ENCODE results near the gene HPCAL1. TPM values are rescaled to one million over a fixed set of nuclear protein-coding genes. Genes with fewer than 3 reads are reported as not detected.

Gene HPCAL1
- total RNA-seq, 1 experiment from 2014 or later = 312 TPM

GRCh38 chr2:10400002-10400401, 97.3 kb downstream of the HPCAL1 start:
- ChIA-PET CTCF (no interaction called here), POLR2A (ENCODE audit: unreplicated experiment) (no interaction called here)
- no peak overlapping the region for H3K4me2 ChIP-seq (ENCODE audit: low read length)
- ATAC-seq (no peak), DNase-seq (no peak)
- H3K27ac ChIP-seq (ENCODE audit: low read length) = peak overlapping the region; percentile 99
- no peaks in the 10 kb centered on the region for H3K9me3 ChIP-seq (ENCODE audit: low read length)
- H2AFZ ChIP-seq (ENCODE audit: low read length) = no peak overlapping the region
- peaks cover 12% of the 10 kb centered on the region for H3F3A ChIP-seq (ENCODE audit: low read length, unreplicated experiment)
- H3K79me2 ChIP-seq (ENCODE audit: low read length) = peaks cover 71% of the 10 kb centered on the region
- no TSS peak for BruUV-seq (replicated peaks)
- peaks cover 47% of the 10 kb centered on the region for H3K4me1 ChIP-seq (ENCODE audit: insufficient read depth, low read length)
- TF ChIP-seq CTCF (conservative IDR thresholded peaks at IDR 0.05; ENCODE audit: low read depth, low read length) (no peak), EZH2phosphoT487 (IDR thresholded peaks at IDR 0.05; ENCODE audit: borderline replicate concordance, low read length) (no peak), EZH2 (IDR thresholded peaks at IDR 0.05; ENCODE audit: low read length, unreplicated experiment) (no peak)
- H3K9ac ChIP-seq (ENCODE audit: low read length) = peak overlapping the region; percentile 7; the same call in 1 of the 2 replicates
- peaks cover 34% of the 10 kb centered on the region for H3K36me3 ChIP-seq (ENCODE audit: low read depth, low read length)
- H4K20me1 ChIP-seq (ENCODE audit: low read length) = no peaks in the 10 kb centered on the region
- H3K27me3 ChIP-seq (ENCODE audit: low read length) = no peaks in the 10 kb centered on the region
- H3K9me2 ChIP-seq (replicated peaks; ENCODE audit: low read length) = no peaks in the 10 kb centered on the region
- intact Hi-C loops (cut with micrococcal nuclease) = no loop called here
- no peak overlapping the region for H3K4me3 ChIP-seq (ENCODE audit: low read length)

GRCh38 chr2:10400568-10400977, 97.9 kb downstream of the HPCAL1 start:
- POLR2A ChIA-PET (ENCODE audit: unreplicated experiment) = no interaction called here

More at GRCh38 chr2:10400568-10400977, 97.9 kb downstream of the HPCAL1 start:
- no peak for ATAC-seq
- Histone ChIP-seq H3K36me3 (ENCODE audit: low read depth, low read length) (peaks cover 34% of the 10 kb centered on the region), H4K20me1 (ENCODE audit: low read length) (no peaks in the 10 kb centered on the region), H3F3A (ENCODE audit: low read length, unreplicated experiment) (peaks cover 15% of the 10 kb centered on the region), H3K27ac (ENCODE audit: low read length) (peak overlapping the region; percentile 99), H3K9ac (ENCODE audit: low read length) (peak overlapping the region; percentile 27), H3K27me3 (ENCODE audit: low read length) (no peaks in the 10 kb centered on the region), H2AFZ (ENCODE audit: low read length) (no peak overlapping the region), H3K4me1 (ENCODE audit: insufficient read depth, low read length) (peaks cover 52% of the 10 kb centered on the region), H3K9me2 (replicated peaks; ENCODE audit: low read length) (no peaks in the 10 kb centered on the region), H3K9me3 (ENCODE audit: low read length) (no peaks in the 10 kb centered on the region), H3K4me2 (ENCODE audit: low read length) (no peak overlapping the region), H3K79me2 (ENCODE audit: low read length) (peaks cover 67% of the 10 kb centered on the region), H3K4me3 (ENCODE audit: low read length) (no peak overlapping the region)
- BruUV-seq (replicated peaks) = no TSS peak
- no peak for TF ChIP-seq CTCF (conservative IDR thresholded peaks at IDR 0.05; ENCODE audit: low read depth, low read length)
- TF ChIP-seq EZH2 (IDR thresholded peaks at IDR 0.05; ENCODE audit: low read length, unreplicated experiment) = no peak
- TF ChIP-seq EZH2phosphoT487 (IDR thresholded peaks at IDR 0.05; ENCODE audit: borderline replicate concordance, low read length) = no peak
- CTCF ChIA-PET = no interaction called here
- intact Hi-C loops (cut with micrococcal nuclease) = no loop called here
- peak; percentile 59 for DNase-seq
